HEK293 (cell line): ENCODE measurements around the gene PEX26.

ENCODE experiments used
- CTCF ChIA-PET: fragments of 350-600 bp; formaldehyde crosslinking; extraction: SDS; loops from one replicate; lab custom pipeline; 2021; ENCODE audit warnings: antibody characterized with exemption; lab: Yijun Ruan, JAX
- POLR2A ChIA-PET: fragments of 300-600 bp; formaldehyde crosslinking; extraction: SDS; loops from one replicate; lab custom pipeline; 2020; ENCODE audit warnings: antibody characterized with exemption, inconsistent platforms; lab: Yijun Ruan, JAX
- H3K27ac ChIP-seq: fragments of 200-500 bp; sonication (Bioruptor generic); 2 replicates; pipeline ENCODE4 v1.5.1; 2014; ENCODE audit warnings: low read depth, low read length, control low read depth, inconsistent platforms; ENCODE audit errors: extremely low read depth
- H3K36me3 ChIP-seq, 2 experiments: fragments of 200-500 bp in 1 of 2; sonication (Bioruptor generic) in 1 of 2; 1 replicate in 1 of 2; 2 replicates in 1 of 2; pipeline ENCODE4 v1.5.1; 2014 to 2017; ENCODE audit warnings: inconsistent platforms in 2 of 2, low read length in 2 of 2; ENCODE audit not compliant: control insufficient read depth in 2 of 2, insufficient read depth in 1 of 2
- H3K4me1 ChIP-seq: fragments of 200-500 bp; sonication (Bioruptor generic); 2 replicates; pipeline ENCODE4 v1.5.1; 2014; ENCODE audit warnings: mild to moderate bottlenecking, low read length, inconsistent platforms; ENCODE audit not compliant: control insufficient read depth, insufficient read depth
- H3K4me3 ChIP-seq: 2 replicates; pipeline ENCODE4 v1.5.1; 2011; ENCODE audit warnings: low read depth, mild to moderate bottlenecking, control low read depth, low read length, moderate library complexity
- H3K9me3 ChIP-seq: fragments of 200-500 bp; sonication (Bioruptor generic); 2 replicates; pipeline ENCODE4 v1.5.1; 2014; ENCODE audit warnings: low read depth, low read length, inconsistent platforms; ENCODE audit not compliant: control insufficient read depth, insufficient read depth
- GLI4 ChIP-seq: fragments of 450-650 bp; formaldehyde crosslinking; IDR thresholded peaks from 2 replicates; pipeline ENCODE4 v1.5.1; 2016; ENCODE audit warnings: missing biosample characterization, missing genetic modification characterization
- KLF9 ChIP-seq: fragments of 450-650 bp; formaldehyde crosslinking; IDR thresholded peaks from 2 replicates; pipeline ENCODE4 v1.5.1; 2016; ENCODE audit warnings: missing biosample characterization, missing genetic modification characterization, low read depth
- SETDB1 ChIP-seq: IDR thresholded peaks from one replicate; pipeline ENCODE4 v1.6.1; 2017; ENCODE audit warnings: mild to moderate bottlenecking, low read length, moderate library complexity, mixed read lengths; ENCODE audit not compliant: insufficient read length
- SP3 ChIP-seq: fragments of 450-650 bp; formaldehyde crosslinking; IDR thresholded peaks from 2 replicates; pipeline ENCODE4 v1.5.1; 2016; ENCODE audit warnings: missing biosample characterization, missing genetic modification characterization
- TCF7L2 ChIP-seq: IDR thresholded peaks from 2 replicates; pipeline ENCODE4 v1.6.1; 2011; ENCODE audit warnings: low read depth, mild to moderate bottlenecking, inconsistent platforms, low read length, moderate library complexity, borderline replicate concordance
- TRIM28 ChIP-seq: IDR thresholded peaks from 2 replicates; pipeline ENCODE4 v1.6.1; 2011; ENCODE audit warnings: low read length, control low read depth, borderline replicate concordance
- ZBTB21 ChIP-seq: fragments of 450-650 bp; formaldehyde crosslinking; IDR thresholded peaks from 2 replicates; pipeline ENCODE4 v1.5.1; 2017; ENCODE audit warnings: missing biosample characterization, missing genetic modification characterization
- ZNF391 ChIP-seq: fragments of 450-650 bp; formaldehyde crosslinking; IDR thresholded peaks from 2 replicates; pipeline ENCODE4 v1.5.1; 2016; ENCODE audit warnings: low read depth, missing biosample characterization, missing genetic modification characterization, borderline replicate concordance
- ZNF510 ChIP-seq: fragments of 450-650 bp; formaldehyde crosslinking; IDR thresholded peaks from 2 replicates; pipeline ENCODE4 v1.5.1; 2018; ENCODE audit warnings: mild to moderate bottlenecking, missing genetic modification characterization, missing biosample characterization; ENCODE audit not compliant: insufficient replicate concordance
- ZNF544 ChIP-seq: fragments of 450-650 bp; formaldehyde crosslinking; IDR thresholded peaks from 2 replicates; pipeline ENCODE4 v1.5.0; 2017; ENCODE audit warnings: missing biosample characterization, missing genetic modification characterization
- ZNF560 ChIP-seq: fragments of 450-650 bp; formaldehyde crosslinking; IDR thresholded peaks from 2 replicates; pipeline ENCODE4 v1.5.1; 2017; ENCODE audit warnings: missing biosample characterization, missing genetic modification characterization, borderline replicate concordance
- ZNF571 ChIP-seq: fragments of 450-650 bp; formaldehyde crosslinking; IDR thresholded peaks from 2 replicates; pipeline ENCODE4 v1.5.0; 2017; ENCODE audit warnings: missing biosample characterization, missing genetic modification characterization
- ZNF623 ChIP-seq: fragments of 450-650 bp; formaldehyde crosslinking; IDR thresholded peaks from 2 replicates; pipeline ENCODE4 v1.5.1; 2016; ENCODE audit warnings: missing biosample characterization, missing genetic modification characterization
- ZNF629 ChIP-seq: fragments of 450-650 bp; formaldehyde crosslinking; IDR thresholded peaks from 2 replicates; pipeline ENCODE4 v1.5.1; 2017; ENCODE audit warnings: missing biosample characterization, missing genetic modification characterization
- ZNF776 ChIP-seq: fragments of 450-650 bp; formaldehyde crosslinking; IDR thresholded peaks from 2 replicates; pipeline ENCODE4 v1.5.0; 2017; ENCODE audit warnings: missing biosample characterization, missing genetic modification characterization, borderline replicate concordance
- ZNF830 ChIP-seq: fragments of 450-650 bp; IDR thresholded peaks from 2 replicates; pipeline ENCODE4 v1.5.0; 2018; ENCODE audit warnings: missing biosample characterization, missing genetic modification characterization, low read depth, mild to moderate bottlenecking, moderate library complexity
- ZNF843 ChIP-seq: fragments of 450-650 bp; formaldehyde crosslinking; IDR thresholded peaks from 2 replicates; pipeline ENCODE4 v1.5.1; 2016; ENCODE audit warnings: missing biosample characterization, missing genetic modification characterization
- TF ChIP-seq, protein P1 (sequence below): fragments of 450-650 bp; formaldehyde crosslinking; IDR thresholded peaks from 2 replicates; pipeline ENCODE4 v1.5.1; 2016; ENCODE audit warnings: missing biosample characterization, missing genetic modification characterization
- TF ChIP-seq, protein P2 (sequence below): fragments of 450-650 bp; formaldehyde crosslinking; IDR thresholded peaks from 2 replicates; pipeline ENCODE4 v1.5.1; 2016; ENCODE audit warnings: missing biosample characterization, missing genetic modification characterization

PEX26 gene

GRCh38 chr22:18057568-18058209 is 20.1 kb upstream of the PEX26 start (continued):
- TF ChIP-seq, protein P1, sequence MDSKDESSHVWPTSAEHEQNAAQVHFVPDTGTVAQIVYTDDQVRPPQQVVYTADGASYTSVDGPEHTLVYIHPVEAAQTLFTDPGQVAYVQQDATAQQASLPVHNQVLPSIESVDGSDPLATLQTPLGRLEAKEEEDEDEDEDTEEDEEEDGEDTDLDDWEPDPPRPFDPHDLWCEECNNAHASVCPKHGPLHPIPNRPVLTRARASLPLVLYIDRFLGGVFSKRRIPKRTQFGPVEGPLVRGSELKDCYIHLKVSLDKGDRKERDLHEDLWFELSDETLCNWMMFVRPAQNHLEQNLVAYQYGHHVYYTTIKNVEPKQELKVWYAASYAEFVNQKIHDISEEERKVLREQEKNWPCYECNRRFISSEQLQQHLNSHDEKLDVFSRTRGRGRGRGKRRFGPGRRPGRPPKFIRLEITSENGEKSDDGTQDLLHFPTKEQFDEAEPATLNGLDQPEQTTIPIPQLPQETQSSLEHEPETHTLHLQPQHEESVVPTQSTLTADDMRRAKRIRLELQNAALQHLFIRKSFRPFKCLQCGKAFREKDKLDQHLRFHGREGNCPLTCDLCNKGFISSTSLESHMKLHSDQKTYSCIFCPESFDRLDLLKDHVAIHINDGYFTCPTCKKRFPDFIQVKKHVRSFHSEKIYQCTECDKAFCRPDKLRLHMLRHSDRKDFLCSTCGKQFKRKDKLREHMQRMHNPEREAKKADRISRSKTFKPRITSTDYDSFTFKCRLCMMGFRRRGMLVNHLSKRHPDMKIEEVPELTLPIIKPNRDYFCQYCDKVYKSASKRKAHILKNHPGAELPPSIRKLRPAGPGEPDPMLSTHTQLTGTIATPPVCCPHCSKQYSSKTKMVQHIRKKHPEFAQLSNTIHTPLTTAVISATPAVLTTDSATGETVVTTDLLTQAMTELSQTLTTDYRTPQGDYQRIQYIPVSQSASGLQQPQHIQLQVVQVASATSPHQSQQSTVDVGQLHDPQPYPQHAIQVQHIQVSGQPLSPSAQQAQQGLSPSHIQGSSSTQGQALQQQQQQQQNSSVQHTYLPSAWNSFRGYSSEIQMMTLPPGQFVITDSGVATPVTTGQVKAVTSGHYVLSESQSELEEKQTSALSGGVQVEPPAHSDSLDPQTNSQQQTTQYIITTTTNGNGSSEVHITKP (tag by site-specific recombination): peak; percentile 48; the same call in 1 of the 2 replicates
- peak; percentile 98 for TF ChIP-seq ZNF629 (tag by site-specific recombination)

GRCh38 chr22:18058371-18059093 is 19.3 kb upstream of the PEX26 start:
- ChIA-PET POLR2A (no interaction called here), CTCF (interaction anchor here (0.6 to 5.3 kb wide), 8 partner anchors 10 to 30 kb away, joined by 3 to 34 read pairs (median 4); partner anchors contain the start of gene PEX26)
- TF ChIP-seq ZNF391 (tag by site-specific recombination) (no peak), ZNF623 (no peak), ZNF776 (tag by site-specific recombination) (no peak), ZNF571 (tag by site-specific recombination) (no peak), ZNF510 (tag by site-specific recombination) (no peak), GLI4 (tag by site-specific recombination) (no peak), ZNF544 (no peak), ZNF830 (tag by site-specific recombination) (no peak), ZNF560 (no peak), SETDB1 (no peak), TRIM28 (no peak), ZBTB21 (tag by site-specific recombination) (no peak), ZNF843 (tag by site-specific recombination) (no peak), KLF9 (no peak), SP3 (tag by site-specific recombination) (no peak), TCF7L2 (no peak)
- TF ChIP-seq, protein P2, sequence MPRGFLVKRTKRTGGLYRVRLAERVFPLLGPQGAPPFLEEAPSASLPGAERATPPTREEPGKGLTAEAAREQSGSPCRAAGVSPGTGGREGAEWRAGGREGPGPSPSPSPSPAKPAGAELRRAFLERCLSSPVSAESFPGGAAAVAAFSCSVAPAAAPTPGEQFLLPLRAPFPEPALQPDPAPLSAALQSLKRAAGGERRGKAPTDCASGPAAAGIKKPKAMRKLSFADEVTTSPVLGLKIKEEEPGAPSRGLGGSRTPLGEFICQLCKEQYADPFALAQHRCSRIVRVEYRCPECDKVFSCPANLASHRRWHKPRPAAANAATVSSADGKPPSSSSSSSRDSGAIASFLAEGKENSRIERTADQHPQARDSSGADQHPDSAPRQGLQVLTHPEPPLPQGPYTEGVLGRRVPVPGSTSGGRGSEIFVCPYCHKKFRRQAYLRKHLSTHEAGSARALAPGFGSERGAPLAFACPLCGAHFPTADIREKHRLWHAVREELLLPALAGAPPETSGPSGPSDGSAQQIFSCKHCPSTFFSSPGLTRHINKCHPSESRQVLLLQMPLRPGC (tag by site-specific recombination): no peak
- Histone ChIP-seq H3K4me3 (no peak overlapping the region), H3K9me3 (no peaks in the 10 kb centered on the region), H3K27ac (0 out of 2 replicates have a peak overlapping the region, but pooled peaks have one; percentile 2), H3K36me3 (no peaks in the 10 kb centered on the region), H3K4me1 (peaks cover 24% of the 10 kb centered on the region)
